ENCODE data around the gene MRPL23.

DNA sequence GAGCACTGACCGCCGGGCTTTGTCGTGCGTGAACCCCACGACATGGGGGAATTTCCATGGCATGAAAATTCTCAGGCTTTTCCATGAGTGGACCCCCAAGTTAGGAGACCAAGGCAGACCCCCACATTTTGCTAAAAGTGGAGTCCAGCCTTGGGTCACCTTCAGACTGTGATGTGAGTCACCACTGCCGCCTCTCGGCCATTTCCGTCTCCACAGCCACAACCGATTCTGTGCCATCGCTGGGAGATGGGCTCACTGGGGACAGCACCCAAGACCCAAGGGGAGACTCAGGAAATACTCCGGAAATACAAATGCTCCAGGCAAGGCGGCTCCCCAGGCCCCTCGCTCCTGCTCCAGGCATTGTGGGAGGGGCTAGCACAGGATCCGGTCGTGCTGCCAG lies 51.7 kb downstream of the MRPL23 start:
- no peak for TF ChIP-seq POLR2A (IDR thresholded peaks at IDR 0.05; ENCODE audit: low read length)
- TF ChIP-seq GATA1 (IDR thresholded peaks at IDR 0.05; ENCODE audit: low read depth, low read length): no peak

All from erythroblast (primary cell).